ENCODE results near the gene HOXC6. TPM values are rescaled to one million over a fixed set of nuclear protein-coding genes. Genes with fewer than 3 reads are reported as not detected.
A peak's percentile ranks its signal among the peaks of the same experiment; 100 is the strongest.

The HOXC6 gene
- total RNA-seq, 4 donors from 2014 or later, result 3.6 to 17.3 (median 7.2) TPM

GRCh38 chr12:53991077-53991460, 37.2 kb upstream of the HOXC6 start:
- peaks cover 0 to 51% (median 13%) of the 10 kb centered on the region in 4 donors for H3K4me1 ChIP-seq
- H3K27me3 ChIP-seq, result peaks cover 0 to 92% of the 10 kb centered on the region in 2 donors
- TF ChIP-seq POLR2A (IDR thresholded peaks at IDR 0.05), result no peak
- peak in 1 of 2 donors; percentile 29 for TF ChIP-seq EP300 (IDR thresholded peaks at IDR 0.05)
- no peaks in the 10 kb centered on the region for H3K9me3 ChIP-seq
- no peak for DNase-seq (ENCODE audit: low spot score in 2 of 2)
- no peak overlapping the region for H3K4me3 ChIP-seq
- H3K27ac ChIP-seq, result peak overlapping the region in 1 of 4 donors; percentile 53
- H3K36me3 ChIP-seq, result no peaks in the 10 kb centered on the region
- 27 to 45% methylated on average over 8 of the region's 8 CpGs for WGBS, 2 donors

- peaks cover 0 to 93% of the 10 kb centered on the region in 2 donors for H3K27me3 ChIP-seq
- TF ChIP-seq CTCF (IDR thresholded peaks at IDR 0.05) (no peak), EP300 (IDR thresholded peaks at IDR 0.05) (no peak), POLR2A (IDR thresholded peaks at IDR 0.05) (no peak)
Observed at GRCh38 chr12:53992377-53992889, 35.8 kb upstream of the HOXC6 start.

GRCh38 chr12:53993162-53994008, 34.9 kb upstream of the HOXC6 start:
- Histone ChIP-seq H3K36me3 (no peaks in the 10 kb centered on the region), H3K4me1 (peaks cover 0 to 63% (median 18%) of the 10 kb centered on the region in 4 donors), H3K27me3 (peaks cover 0 to 94% of the 10 kb centered on the region in 2 donors), H3K9me3 (no peaks in the 10 kb centered on the region), H3K27ac (peak overlapping the region in 3 of 4 donors; percentile 86 to 99 (median 99)), H3K4me3 (peak overlapping the region in 2 of 4 donors; percentile 57 to 59)
- WGBS, 2 donors, result 68 to 80% methylated on average over 18 of the region's 18 CpGs
- TF ChIP-seq EP300 (IDR thresholded peaks at IDR 0.05) (no peak), CTCF (IDR thresholded peaks at IDR 0.05) (no peak), POLR2A (IDR thresholded peaks at IDR 0.05) (no peak)
- no peak for DNase-seq (ENCODE audit: low spot score in 2 of 2)

More at GRCh38 chr12:53992377-53992889, 35.8 kb upstream of the HOXC6 start:
- Histone ChIP-seq H3K27ac (peak overlapping the region in 1 of 4 donors; percentile 5), H3K4me1 (peaks cover 0 to 55% (median 18%) of the 10 kb centered on the region in 4 donors), H3K36me3 (no peaks in the 10 kb centered on the region), H3K4me3 (no peak overlapping the region), H3K9me3 (no peaks in the 10 kb centered on the region)
- 63 to 75% methylated on average over 7 of the region's 7 CpGs for WGBS, 2 donors
- DNase-seq (ENCODE audit: low spot score in 2 of 2), result no peak

GRCh38 chr12:53994009-53994263, 34.3 kb upstream of the HOXC6 start:
- 37 to 55% methylated on average over 14 to 19 of the region's 19 CpGs for WGBS, 2 donors
- TF ChIP-seq POLR2A (IDR thresholded peaks at IDR 0.05), result no peak
- TF ChIP-seq CTCF (IDR thresholded peaks at IDR 0.05), result no peak
- no peak for TF ChIP-seq EP300 (IDR thresholded peaks at IDR 0.05)
- H3K9me3 ChIP-seq, result no peaks in the 10 kb centered on the region
- H3K27ac ChIP-seq, result peak overlapping the region; percentile 80 to 99 (median 92)
- DNase-seq (ENCODE audit: low spot score in 2 of 2), result no peak
- H3K4me3 ChIP-seq, result peak overlapping the region; percentile 38 to 59 (median 55)
- peaks cover 0 to 93% of the 10 kb centered on the region in 2 donors for H3K27me3 ChIP-seq
- peaks cover 0 to 63% (median 17%) of the 10 kb centered on the region in 4 donors for H3K4me1 ChIP-seq
- no peaks in the 10 kb centered on the region for H3K36me3 ChIP-seq

- Histone ChIP-seq H3K4me3 (peak overlapping the region; percentile 38 to 59 (median 55)), H3K27ac (peak overlapping the region; percentile 80 to 99 (median 92)), H3K36me3 (no peaks in the 10 kb centered on the region), H3K4me1 (peaks cover 0 to 63% (median 16%) of the 10 kb centered on the region in 4 donors), H3K9me3 (no peaks in the 10 kb centered on the region), H3K27me3 (peaks cover 0 to 94% of the 10 kb centered on the region in 2 donors)
- no peak for DNase-seq (ENCODE audit: low spot score in 2 of 2)
- 5 to 9% methylated on average over 45 to 60 of the region's 60 CpGs for WGBS, 2 donors
- TF ChIP-seq POLR2A (IDR thresholded peaks at IDR 0.05), result peak in 1 of 2 donors; percentile 9
- no peak for TF ChIP-seq CTCF (IDR thresholded peaks at IDR 0.05)
- peak in 1 of 2 donors; percentile 18 for TF ChIP-seq EP300 (IDR thresholded peaks at IDR 0.05)
Observed at GRCh38 chr12:53994264-53995001, 33.8 kb upstream of the HOXC6 start.

All from tibial nerve (tissue), 4 donors.